ENCODE data around the gene SIGLEC9. TPM values are rescaled to one million over a fixed set of nuclear protein-coding genes. Genes with fewer than 3 reads are reported as not detected.

The SIGLEC9 gene
- total and polyA plus RNA-seq, 10 of the 15 experiments (the other 5 are each of a cell fraction or from before 2014, with no cell fraction given) = 0.10 TPM; not detected in 9

DNA sequence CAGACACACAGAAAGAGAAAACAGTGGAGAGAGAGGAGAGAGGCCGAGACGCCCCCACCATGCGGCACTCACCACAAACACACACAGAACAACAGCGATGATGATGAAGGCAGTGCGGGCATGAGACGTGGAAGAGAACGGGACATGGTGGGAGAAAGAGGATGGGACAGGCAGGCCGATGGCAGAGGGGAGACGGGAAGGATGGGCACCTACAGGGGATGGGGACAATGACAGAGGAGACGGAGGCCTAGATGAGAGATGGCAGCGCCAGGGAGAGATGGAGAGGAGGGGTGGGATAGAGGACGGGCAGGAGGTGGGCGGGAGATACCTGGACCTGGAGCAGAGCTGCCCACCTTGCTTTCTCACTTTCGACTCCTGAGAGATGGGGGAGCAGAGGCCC, 40.9 kb upstream of the SIGLEC9 start:
- Histone ChIP-seq H3K27ac (ENCODE audit: control insufficient read depth, insufficient read depth) (no peak overlapping the region), H3K27me3 (replicated peaks in 1 of 2; ENCODE audit: control insufficient read depth in 2 of 2, insufficient read depth in 2 of 2, low read length in 1 of 2) (no peaks in the 10 kb centered on the region), H3K79me2 (ENCODE audit: control insufficient read depth, insufficient read depth, low read length) (no peaks in the 10 kb centered on the region), H2AFZ (ENCODE audit: control insufficient read depth, low read depth, low read length) (no peak overlapping the region), H3K4me2 (ENCODE audit: control insufficient read depth, insufficient read depth) (no peak overlapping the region), H3K9ac (ENCODE audit: control insufficient read depth, insufficient read depth, low read length) (no peak overlapping the region), H3K36me3 (ENCODE audit: control insufficient read depth in 2 of 2, insufficient read depth in 2 of 2, low read length in 1 of 2) (no peaks in the 10 kb centered on the region), H3K4me1 (ENCODE audit: control insufficient read depth, insufficient read depth, low read length) (no peaks in the 10 kb centered on the region), H3K4me3 (no peak overlapping the region), H3K9me3 (replicated peaks; ENCODE audit: control insufficient read depth, insufficient read depth, low read length) (no peaks in the 10 kb centered on the region), H4K20me1 (ENCODE audit: control insufficient read depth, insufficient read depth) (no peaks in the 10 kb centered on the region)
- no TSS peak for BruUV-seq (replicated peaks)
- ATAC-seq = no peak
- no peak for DNase-seq (ENCODE audit: low read depth, low spot score)
- SMC1A ChIA-PET (ENCODE audit: uncharacterized antibody, unreplicated experiment) = no interaction called here
- no peak for FAIRE-seq
- RAD21 ChIA-PET (ENCODE audit: unreplicated experiment) = no interaction called here
- TF ChIP-seq SMAD5 (IDR thresholded peaks at IDR 0.05; ENCODE audit: low read depth) (no peak), RAD51 (IDR thresholded peaks at IDR 0.05) (no peak), E2F4 (IDR thresholded peaks at IDR 0.05; ENCODE audit: low read depth, low read length) (no peak), SMAD1 (IDR thresholded peaks at IDR 0.05; ENCODE audit: low read depth, partially characterized antibody) (no peak), SREBF2 (IDR thresholded peaks at IDR 0.05; ENCODE audit: low read length) (no peak), HDAC6 (IDR thresholded peaks at IDR 0.05; ENCODE audit: unreplicated experiment) (no peak), ZZZ3 (IDR thresholded peaks at IDR 0.05; ENCODE audit: control insufficient read depth, insufficient read length, low read depth) (no peak), CBX3 (IDR thresholded peaks at IDR 0.05; ENCODE audit: borderline replicate concordance, low read depth) (no peak)
- TF ChIP-seq, protein P1, sequence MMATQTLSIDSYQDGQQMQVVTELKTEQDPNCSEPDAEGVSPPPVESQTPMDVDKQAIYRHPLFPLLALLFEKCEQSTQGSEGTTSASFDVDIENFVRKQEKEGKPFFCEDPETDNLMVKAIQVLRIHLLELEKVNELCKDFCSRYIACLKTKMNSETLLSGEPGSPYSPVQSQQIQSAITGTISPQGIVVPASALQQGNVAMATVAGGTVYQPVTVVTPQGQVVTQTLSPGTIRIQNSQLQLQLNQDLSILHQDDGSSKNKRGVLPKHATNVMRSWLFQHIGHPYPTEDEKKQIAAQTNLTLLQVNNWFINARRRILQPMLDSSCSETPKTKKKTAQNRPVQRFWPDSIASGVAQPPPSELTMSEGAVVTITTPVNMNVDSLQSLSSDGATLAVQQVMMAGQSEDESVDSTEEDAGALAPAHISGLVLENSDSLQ (IDR thresholded peaks at IDR 0.05) = no peak
- CTCF ChIA-PET = no interaction called here
- WGBS (ENCODE audit: insufficient coverage, insufficient replicate concordance, low lambda C conversion rate, missing lambda C conversion rate) = 48% methylated on average over 14 of the region's 14 CpGs
- intact Hi-C loops (cut with micrococcal nuclease; ENCODE audit: unreplicated experiment) (no loop called here), in situ Hi-C loops (cut with MboI) (no loop called here)
- POLR2A ChIA-PET = no interaction called here
